ENCODE measurements around the gene NME9.
A peak's percentile ranks its signal among the peaks of the same experiment; 100 is the strongest.

Gene NME9

DNA sequence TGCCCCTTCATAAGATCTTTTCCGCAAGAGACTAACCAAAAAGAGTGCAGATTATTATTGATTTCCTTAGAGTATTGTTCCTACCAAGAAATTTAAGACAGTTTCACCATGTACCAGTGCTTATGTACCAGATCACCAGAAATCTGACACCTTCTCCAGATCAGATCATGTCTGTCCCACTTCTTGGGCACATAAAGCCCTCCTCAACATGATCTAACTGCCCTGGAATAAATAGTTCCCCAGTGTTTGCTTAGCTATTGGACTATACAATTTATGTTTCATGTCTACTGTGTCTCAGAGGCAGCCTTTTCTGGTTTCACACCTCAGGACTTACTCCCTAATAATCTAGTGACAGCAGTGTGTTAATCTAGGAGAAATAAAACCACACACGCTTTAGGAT, 46.8 kb downstream of the NME9 start:
- DNase-seq (ENCODE audit: low read depth): no peak

DNA sequence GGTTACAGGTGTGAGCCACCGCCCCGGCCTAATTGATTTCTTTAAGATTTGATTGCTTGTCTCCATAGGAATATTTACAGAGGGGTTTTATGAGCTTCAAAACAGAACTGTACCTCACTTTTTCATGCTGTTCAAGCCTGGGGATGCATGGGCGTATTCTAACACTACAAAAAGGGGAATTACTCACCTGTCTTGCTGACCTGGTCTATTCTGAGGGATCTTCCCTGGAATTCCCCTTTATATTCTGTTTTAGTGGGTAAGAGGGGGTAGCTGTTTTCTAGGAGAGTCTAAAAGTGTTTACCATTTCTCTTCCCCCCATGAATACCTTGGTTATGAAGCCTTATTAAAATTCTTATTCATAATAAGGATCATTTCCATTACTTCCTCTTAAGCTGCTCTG, 48.1 kb downstream of the NME9 start:
- DNase-seq (ENCODE audit: low read depth): no peak

DNA sequence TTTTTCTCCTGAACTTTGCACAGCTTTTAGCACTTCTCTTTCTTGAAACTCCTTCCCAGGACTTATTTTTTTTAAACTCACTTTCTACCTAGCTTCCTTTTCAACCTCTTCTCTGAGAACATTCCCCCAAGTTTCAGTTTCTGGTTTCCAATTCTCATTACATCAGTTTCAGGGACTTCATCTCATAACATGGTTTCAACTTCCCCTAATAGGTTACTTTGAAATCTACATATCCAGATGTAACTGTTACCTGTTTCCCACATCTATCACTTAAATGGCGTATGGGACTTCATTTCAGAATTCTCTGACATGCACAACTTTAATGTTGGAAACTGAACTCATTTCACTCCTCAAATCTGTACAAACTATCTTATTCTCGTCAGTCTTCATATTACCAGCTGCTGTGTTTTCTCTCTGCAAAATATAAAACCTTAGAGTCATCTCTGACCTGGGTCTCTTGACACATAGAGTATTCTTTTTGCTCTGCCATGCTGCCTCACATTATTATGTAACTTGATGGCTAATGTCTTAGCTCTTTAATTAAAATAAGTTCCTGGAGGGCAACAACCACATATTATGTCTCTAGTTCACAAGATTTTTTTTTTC, 58.4 kb downstream of the NME9 start:
- DNase-seq (ENCODE audit: low read depth): no peak

DNA sequence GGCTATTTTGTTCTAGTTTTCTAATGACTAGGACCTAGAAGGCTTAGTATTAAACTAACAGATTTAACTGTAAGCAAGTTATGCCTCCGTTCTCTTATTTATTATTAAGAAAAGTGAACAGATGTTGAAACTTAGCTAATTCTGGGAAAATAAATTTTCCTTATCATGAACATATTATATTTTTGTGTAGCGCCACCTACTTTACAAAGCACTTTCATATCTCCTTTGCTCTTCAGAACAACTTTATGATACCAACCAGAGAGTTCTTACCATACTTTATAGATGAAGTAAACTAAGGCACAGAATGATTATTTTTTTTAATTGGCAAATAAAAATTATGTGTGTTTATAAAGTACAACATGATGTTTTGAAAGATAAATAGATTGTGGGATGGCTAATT, 59.4 kb downstream of the NME9 start:
- DNase-seq (ENCODE audit: low read depth): no peak

DNA sequence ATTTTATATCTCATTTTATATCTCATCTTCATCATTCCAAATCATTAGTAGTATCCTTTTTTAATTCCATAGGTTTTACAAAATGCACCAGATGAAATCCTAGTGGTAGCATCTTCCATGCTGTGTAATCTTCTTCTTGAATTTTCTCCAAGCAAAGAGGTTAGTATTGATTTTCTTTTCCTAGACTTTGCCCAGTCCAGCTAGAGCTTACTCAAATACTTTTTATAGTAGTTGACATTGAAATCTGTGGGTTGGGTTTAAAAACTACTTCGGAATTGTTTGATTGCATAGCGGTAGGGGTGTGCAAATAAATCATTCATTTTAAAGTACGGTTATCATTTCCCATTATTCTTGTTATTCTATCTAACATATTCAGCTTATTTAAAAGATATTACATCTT, 62.6 kb downstream of the NME9 start:
- no peak for DNase-seq (ENCODE audit: low read depth)

DNA sequence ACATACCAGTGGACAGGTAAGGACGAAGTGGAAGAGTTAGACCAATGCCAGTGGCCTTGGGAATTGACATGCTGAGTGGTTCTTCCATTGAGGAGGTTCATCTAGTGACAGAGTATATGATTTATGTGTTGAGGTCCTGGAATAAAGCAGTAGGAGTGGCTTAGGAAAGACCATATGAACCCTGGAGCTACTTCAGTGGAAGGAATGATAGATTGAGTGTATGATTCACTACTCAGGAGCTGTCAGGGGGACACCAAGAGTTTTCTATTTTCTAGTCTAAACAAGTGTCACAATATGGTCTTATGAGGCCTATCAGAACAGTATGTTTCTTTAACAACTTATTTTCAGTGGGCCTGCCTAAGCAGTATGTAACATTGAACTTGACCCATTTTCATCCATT, 63.9 kb downstream of the NME9 start:
- no peak for DNase-seq (ENCODE audit: low read depth)

DNA sequence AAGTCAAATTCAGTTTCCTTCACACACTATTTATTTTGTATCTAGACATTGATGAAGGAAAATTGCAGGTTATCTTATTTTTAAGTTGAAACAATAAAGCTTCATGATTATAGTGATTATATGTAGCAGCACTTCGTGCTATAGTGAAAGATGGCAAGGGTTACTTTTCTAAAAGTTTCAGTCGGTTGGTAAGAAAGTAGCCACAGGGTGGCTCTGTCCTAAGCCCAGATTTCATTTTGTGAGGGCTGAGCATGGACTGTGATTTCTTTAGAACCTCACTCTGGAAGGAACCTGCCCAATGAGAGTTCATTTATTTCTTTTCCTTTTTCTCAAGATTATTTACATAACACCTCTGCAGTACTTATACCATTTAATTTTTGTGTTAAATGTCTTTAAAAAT, 66.5 kb downstream of the NME9 start:
- DNase-seq (ENCODE audit: low read depth): no peak

DNA sequence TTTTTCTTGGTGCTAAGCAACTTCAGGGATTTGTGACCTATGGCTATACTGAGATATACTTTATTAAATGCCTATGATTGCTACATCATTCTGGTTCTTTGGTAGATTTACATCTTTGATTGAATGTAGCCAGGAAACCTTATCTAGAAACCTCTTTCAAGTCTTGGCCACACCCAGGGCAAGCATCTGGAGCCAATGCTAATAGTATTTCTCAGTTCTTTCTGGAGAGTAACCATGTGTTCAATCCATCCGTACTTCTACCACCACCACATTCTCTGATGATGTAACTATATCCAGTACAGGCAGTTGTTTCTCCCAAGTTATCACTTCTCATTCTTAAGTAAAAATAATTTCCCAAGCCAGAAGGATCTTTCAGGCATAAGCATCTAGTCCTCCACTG, 69.0 kb downstream of the NME9 start:
- no peak for DNase-seq (ENCODE audit: low read depth)

DNA sequence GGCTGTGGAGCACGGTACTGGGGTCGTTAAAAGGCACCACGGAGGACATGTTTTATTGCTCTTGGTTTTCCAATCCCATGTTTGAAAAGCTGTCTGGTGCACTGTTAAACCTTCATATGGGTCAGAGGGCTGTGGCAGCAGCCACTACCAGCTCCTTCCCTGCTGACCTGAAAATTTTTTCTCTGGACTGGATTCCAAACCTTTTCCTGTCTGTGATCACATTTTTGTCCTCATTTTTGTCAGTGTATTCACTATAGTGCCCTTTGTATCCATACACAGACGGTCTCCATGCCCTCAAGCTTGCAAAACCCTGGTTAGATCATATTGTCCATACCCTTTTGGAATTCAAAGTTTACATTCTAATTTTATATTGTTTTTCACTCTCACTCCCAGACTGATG, 70.5 kb downstream of the NME9 start:
- DNase-seq (ENCODE audit: low read depth): no peak

DNA sequence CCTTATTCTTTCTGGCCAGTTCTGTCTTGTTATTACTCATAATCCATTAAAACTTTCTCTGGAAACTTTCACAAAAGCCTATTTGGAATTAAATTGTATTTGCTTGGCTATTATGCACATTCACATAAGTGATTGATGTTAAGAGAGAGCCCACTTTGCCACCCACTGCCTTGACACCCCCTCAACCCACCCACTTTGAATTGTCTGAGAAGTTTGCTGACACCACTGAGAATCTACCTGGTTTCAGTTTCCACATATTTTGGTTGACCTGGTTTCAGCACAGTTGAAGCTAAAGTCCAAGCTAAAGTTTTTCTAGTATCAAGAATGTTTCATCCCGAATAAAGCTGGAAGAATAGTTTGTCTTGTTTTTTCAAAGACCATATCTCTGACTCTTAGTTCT, 71.7 kb downstream of the NME9 start:
- no peak for DNase-seq (ENCODE audit: low read depth)

DNA sequence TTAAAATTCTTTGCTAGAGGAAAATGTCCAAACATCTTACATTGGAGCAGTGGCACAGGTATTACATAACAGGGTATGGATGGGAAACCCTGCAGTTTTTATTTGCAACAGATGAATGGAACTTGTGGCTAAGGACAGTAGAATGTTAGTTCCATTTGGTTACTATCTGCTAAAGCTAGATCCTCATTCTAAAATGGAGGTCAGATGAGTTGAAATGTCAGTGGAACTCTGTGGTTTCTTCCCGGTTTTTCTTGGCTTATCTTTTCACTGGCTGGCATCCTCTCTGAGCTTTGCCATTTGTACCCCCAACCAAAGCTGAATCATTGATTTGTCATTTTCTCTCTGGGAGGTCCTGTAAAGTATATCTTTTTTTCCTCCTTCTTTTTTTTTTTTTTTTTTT, 73.6 kb downstream of the NME9 start:
- peak; percentile 8 for DNase-seq (ENCODE audit: low read depth)

DNA sequence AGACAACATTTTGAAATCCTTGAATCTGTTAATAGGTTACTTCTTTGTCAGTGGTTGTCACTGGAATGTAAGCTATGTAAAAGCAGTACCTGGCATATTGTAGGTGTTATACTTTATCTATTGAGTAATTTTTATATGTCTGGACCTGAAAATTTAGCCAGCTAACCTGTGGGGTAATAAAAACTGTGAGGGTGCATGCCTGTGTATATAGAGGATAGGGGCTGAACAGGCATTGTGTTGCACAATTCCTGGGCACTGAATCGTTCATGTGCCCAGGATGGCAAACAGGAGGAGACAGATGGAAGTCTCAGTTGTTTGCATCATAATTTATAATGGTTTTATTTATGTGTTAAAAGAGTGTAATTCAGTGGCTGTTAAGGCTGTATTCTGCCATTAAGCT, 75.4 kb downstream of the NME9 start:
- DNase-seq (ENCODE audit: low read depth): no peak

DNA sequence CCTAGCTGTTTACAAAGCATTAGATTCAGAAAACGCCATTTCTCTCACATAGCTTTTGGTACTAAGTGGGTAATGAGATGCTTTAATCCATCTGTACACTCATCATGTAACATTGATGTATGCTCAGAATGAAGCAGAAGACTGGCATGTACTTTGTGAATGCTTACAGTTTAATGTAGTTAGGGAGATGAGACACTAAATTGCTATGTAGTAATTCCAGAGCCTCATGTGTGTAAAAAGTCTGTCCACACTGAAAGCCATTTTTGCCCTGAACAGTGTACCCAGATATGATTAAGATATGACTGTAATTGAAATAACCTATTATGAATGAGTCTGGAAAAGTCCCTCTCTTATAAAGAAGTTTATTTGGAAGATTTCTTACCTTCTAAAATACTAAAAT, 76.0 kb downstream of the NME9 start:
- no peak for DNase-seq (ENCODE audit: low read depth)
